Measurements from ENCODE around the gene ARHGAP15.

- TF ChIP-seq POLR2A (IDR thresholded peaks at IDR 0.05), result no peak
- TF ChIP-seq CTCF (IDR thresholded peaks at IDR 0.05), result no peak
Observed at GRCh38 chr2:143635936-143636335, 506.7 kb downstream of the ARHGAP15 start.

Measured in adrenal gland (tissue), 5 donors.